GM19463 (cell line): ENCODE results near the gene SYTL5.

Source experiments
- ATAC-seq: cut with Tn5 transposase; IDR thresholded peaks from one replicate; pipeline ENCODE4 v1.9.1; 2021; ENCODE audit warnings: mild to moderate bottlenecking, moderate library complexity; ENCODE audit not compliant: unreplicated experiment

Gene SYTL5

GRCh38 chrX:38086451-38087215 lies 80.3 kb downstream of the SYTL5 start:
- no peak for ATAC-seq

DNA sequence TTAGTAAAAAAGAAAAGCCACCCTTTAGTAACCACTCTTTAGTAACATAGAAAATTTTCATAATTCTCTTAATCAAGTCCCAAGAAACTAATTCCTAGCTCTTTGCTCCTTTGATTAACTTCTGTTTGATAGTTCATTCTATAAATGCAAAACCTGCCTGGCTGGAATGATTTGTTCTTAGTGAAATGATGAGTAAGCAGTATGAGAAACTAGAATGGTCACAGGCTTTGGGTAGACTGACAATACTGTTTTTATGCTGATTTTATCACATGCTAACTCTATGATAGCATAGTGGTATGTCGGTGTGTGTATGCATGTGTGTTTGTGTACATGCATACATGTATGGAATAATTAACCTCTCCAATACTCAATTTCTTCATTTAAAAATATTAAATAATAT lies 81.2 kb downstream of the SYTL5 start:
- no peak for ATAC-seq

- no peak for ATAC-seq
Measured at GRCh38 chrX:38089173-38089982, 83.0 kb downstream of the SYTL5 start.

DNA sequence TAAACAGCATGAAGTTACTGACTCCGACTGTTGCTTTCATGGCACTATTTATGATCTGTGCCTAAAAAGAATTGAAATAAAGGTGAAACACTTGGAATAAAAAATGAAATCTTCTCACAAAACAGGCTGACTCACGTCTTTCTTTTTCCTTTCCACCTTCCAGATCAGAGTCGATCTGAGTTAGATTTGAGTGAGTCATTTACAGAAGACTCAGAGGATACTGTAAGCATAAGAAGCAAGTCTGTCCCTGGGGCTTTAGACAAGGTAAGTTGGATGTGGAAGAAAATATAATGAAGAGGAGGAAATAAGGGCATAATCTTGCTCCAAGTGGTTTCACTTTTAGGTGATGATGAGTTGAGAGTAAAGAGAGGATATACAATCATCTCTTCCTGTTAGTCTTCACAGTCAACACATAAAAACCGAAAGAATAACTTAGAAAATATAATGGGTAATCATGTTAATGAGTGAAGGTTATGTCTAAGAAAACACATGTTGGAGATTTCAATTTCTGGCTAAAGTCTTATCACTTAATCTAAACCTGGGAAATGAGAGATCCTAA lies 89.7 kb downstream of the SYTL5 start:
- no peak for ATAC-seq

DNA sequence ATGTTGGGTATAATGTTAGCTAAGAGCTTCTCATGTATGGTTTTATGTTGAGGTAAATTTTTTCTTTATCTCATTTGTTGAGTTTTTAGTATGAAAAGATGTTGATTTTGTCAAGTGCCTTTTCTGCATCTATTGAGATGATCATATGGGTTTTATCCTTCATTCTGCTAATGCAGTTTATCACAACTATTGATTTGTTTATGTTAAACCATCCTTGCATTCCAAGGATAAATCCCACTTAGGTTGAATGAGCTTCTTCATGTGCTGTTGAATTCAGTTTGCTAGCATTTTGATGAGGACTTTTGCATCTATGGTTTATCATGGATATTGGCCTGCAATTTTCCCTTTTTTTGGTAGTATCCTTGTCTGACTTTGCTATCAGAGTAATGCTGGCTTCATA lies 93.3 kb downstream of the SYTL5 start:
- ATAC-seq: no peak

DNA sequence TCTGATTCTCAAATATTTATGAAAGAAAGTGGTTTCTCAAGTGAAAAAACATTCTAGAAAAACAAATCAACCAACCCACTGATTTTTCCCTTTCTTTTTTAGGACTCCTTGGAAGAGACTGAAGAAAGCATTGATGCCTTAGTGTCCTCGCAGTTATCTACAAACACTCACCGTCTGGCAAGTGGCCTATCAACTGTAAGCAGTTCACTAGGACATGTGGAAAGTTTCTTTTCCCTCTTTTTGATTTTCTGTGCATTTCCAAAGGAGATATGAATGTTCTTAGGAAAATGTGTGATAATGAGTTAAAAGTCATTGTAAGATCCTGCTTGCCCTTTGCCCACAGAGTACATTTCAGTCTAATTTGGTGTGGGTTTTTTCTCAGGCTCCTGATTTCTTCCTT lies 95.9 kb downstream of the SYTL5 start:
- ATAC-seq: no peak

DNA sequence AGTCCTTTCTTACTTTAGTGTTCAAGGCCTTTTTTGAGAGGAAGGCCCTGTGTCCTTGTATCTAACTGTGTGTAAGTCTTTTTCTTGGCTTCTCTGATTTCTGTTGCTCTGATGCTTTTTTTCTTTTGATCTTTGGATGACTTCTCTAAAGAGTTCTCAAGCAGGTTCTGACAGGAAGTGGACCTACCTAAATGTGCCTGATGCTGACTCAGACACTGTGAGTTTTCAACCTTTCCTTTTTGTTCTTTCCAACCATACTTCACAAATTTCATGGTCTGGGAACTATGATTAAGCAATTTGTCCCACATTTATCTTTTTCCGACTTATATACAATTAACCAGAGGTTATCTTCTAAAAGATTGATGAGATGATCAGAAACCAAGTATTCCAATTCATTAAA lies 96.5 kb downstream of the SYTL5 start:
- no peak for ATAC-seq

DNA sequence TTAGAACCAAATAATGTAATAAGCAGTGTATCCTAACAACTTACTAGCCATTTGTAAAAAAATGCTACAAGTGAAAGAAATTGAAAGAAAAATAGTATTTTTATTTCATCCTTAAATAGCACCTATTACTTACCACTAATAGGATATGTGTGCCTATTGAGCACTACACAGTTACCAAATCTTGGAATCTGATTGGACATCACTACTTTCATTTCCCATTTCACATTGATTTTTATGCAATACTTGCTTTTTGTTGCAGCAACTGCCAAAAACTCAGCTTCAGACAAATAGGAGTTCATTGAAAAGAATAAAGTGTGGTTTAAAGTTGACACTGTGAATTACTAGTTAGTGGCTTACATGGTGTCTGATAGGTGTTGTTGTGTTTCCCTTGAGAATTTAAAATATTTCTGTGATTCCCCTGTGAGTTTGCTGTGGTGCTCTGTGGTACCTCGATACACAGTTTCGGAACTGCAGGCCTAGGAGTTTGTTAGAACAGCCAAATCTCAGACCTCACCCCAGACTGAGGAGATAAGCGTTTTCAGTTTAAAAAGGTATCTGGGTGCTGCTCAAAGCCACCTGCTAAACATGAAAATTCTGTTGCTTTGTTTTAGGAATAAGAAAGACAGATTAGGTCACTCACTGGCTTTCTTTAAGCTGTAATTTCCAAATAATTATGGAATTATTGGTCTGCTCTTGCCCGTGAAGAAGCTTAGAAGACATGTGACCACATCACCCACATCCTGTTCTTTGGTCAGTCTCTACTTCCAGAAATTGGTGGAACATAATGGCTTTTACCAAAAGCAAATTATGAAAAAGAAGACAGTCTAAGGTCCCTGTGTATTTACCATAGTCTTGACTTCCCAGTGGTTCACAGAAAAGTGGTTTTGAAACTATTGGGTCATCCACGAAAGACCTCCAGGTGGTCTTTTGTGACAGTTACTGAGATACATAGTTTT lies 97.8 kb downstream of the SYTL5 start:
- ATAC-seq: peak; percentile 81

GRCh38 chrX:38105216-38105725 lies 98.9 kb downstream of the SYTL5 start:
- no peak for ATAC-seq

GRCh38 chrX:38106991-38107655 lies 100.8 kb downstream of the SYTL5 start:
- no peak for ATAC-seq

- ATAC-seq: no peak
Measured at GRCh38 chrX:38108364-38108763, 102.0 kb downstream of the SYTL5 start.

DNA sequence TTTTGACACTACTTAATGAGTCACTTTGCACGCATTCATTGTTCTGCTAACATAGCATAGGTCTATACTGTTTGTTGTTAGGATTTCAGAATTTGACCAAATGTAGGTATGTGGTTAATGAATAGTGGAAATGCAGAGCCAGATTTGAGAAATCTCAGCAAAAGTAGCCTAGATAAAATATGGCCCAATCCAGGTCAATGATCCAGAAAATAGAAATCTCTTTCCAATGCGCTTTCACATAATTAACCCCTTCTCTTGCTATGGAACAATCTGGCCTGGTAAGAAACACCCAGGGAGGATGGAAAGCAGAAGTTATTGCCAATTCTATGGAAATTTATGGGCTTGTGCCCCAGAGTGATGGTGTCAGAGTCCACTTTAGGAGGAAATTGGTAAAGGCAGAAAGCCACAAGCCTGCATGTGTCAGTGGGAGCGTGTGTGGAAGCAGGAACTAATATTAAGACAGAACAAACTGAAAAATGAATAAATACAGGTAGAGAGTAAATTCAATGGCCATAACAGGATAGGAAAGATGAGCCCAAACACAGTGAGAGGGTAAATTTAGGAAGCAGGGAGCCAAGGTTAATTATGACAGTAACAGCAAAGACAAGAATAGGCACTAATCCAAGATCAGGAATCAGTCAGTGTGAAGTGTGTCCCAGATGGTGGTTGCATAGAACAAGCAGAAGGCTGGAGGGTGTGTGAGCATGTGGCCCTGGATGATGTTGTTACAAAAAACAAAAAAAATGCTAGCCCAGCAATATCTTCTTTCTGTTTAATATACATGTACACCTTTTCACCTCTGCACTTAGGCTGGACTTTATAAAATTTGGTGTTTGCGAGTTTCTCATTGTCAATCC lies 102.9 kb downstream of the SYTL5 start:
- ATAC-seq: no peak

- ATAC-seq: no peak
Measured at GRCh38 chrX:38110231-38110630, 103.9 kb downstream of the SYTL5 start.

- no peak for ATAC-seq
Measured at GRCh38 chrX:38111196-38111595, 104.8 kb downstream of the SYTL5 start.

GRCh38 chrX:38112566-38112965 lies 106.2 kb downstream of the SYTL5 start:
- peak; percentile 90 for ATAC-seq

- no peak for ATAC-seq
Measured at GRCh38 chrX:38116706-38117105, 110.4 kb downstream of the SYTL5 start.

DNA sequence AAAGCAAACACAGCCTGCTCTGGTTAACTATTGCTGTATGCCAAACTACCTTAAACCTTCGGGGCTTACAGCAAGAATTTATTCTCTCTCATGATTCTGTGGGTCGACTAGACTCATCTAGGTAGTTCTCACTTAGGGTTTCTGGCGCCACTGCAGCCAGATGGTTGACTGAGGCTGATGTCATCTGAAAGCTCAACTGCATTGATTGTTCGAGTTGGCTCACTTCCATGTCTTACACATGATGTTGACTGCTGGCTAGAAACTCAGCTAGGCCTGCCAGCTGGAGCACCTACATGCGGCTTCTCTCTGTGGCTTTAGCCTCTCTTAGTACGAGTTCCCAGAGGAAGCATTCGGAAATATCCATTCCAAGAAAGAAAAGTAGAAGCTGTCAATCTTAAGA lies 111.1 kb downstream of the SYTL5 start:
- ATAC-seq: peak; percentile 37

DNA sequence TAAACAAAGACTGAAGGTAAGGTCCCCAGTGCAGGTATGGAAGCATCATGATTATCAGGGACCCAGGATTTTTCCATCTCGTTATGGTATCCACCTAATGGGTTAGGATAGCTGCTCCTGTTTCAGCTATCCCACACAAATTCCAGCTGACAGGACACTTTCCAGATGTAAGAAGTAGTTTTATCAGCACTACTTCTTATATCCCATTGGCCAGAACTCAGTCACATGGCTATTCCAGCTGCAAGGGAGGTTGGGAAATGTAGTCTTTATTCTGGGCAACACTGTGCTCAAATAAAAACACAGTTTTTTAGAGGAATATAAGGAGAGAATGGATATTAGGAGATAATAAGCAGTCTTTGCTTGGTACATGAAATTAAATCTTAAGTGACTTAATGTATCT lies 117.6 kb downstream of the SYTL5 start:
- no peak for ATAC-seq

GRCh38 chrX:38126179-38126578 lies 119.8 kb downstream of the SYTL5 start:
- no peak for ATAC-seq
